Epithelial cell of proximal tubule (primary cell): ENCODE data around the gene EARS2. TPM values are rescaled to one million over a fixed set of nuclear protein-coding genes. Genes with fewer than 3 reads are reported as not detected.
"Not testable (repeated sequence)": the region's sequence is repeated elsewhere in the genome, so short reads cannot be mapped to it uniquely, and the experiment has no call there.

Source experiments
- DNase-seq: peaks from one replicate; pipeline ENCODE4 v3.0.0-alpha.2; 2011; ENCODE audit warnings: low read depth
- H3K4me3 ChIP-seq: 2 replicates; pipeline ENCODE4 v1.5.1; 2011; ENCODE audit warnings: low read depth, mild to moderate bottlenecking, low read length
- total RNA-seq: library from RNA; depleted of rRNA; stranded (reverse); fragments of >200 nt; gene quantifications from 2 replicates; pipeline ENCODE4 v1.2.3, GENCODE V29; 2015
- TF ChIP-seq, protein P1 (sequence below): conservative IDR thresholded peaks from 2 replicates; pipeline ENCODE4 v1.5.1; 2012; ENCODE audit warnings: low read depth, mild to moderate bottlenecking, low read length

The EARS2 gene
- total RNA-seq, 1 donor from 2014 or later: 39.7 TPM

DNA sequence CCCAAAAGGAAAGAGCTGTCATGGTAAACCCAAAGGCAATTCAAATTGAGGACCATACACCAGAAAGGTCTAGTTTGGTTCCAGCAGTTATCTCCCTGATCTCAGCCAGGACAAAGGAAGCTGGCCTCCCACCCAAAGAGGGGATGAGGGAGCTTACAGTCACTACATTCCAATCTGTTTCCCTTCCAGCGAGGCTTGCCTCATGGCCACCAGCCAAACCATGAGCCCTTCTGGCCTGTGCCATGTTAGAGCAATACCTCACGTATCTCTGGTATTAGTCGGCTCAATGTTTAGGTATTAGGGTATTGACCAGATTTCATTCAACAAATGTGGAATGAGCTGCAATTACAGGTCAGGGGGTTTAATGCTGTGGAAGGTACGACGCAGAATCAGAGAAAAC lies 30.6 kb upstream of the EARS2 start:
- TF ChIP-seq, protein P1, sequence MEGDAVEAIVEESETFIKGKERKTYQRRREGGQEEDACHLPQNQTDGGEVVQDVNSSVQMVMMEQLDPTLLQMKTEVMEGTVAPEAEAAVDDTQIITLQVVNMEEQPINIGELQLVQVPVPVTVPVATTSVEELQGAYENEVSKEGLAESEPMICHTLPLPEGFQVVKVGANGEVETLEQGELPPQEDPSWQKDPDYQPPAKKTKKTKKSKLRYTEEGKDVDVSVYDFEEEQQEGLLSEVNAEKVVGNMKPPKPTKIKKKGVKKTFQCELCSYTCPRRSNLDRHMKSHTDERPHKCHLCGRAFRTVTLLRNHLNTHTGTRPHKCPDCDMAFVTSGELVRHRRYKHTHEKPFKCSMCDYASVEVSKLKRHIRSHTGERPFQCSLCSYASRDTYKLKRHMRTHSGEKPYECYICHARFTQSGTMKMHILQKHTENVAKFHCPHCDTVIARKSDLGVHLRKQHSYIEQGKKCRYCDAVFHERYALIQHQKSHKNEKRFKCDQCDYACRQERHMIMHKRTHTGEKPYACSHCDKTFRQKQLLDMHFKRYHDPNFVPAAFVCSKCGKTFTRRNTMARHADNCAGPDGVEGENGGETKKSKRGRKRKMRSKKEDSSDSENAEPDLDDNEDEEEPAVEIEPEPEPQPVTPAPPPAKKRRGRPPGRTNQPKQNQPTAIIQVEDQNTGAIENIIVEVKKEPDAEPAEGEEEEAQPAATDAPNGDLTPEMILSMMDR: no peak
- no peak overlapping the region for H3K4me3 ChIP-seq
- no peak for DNase-seq

DNA sequence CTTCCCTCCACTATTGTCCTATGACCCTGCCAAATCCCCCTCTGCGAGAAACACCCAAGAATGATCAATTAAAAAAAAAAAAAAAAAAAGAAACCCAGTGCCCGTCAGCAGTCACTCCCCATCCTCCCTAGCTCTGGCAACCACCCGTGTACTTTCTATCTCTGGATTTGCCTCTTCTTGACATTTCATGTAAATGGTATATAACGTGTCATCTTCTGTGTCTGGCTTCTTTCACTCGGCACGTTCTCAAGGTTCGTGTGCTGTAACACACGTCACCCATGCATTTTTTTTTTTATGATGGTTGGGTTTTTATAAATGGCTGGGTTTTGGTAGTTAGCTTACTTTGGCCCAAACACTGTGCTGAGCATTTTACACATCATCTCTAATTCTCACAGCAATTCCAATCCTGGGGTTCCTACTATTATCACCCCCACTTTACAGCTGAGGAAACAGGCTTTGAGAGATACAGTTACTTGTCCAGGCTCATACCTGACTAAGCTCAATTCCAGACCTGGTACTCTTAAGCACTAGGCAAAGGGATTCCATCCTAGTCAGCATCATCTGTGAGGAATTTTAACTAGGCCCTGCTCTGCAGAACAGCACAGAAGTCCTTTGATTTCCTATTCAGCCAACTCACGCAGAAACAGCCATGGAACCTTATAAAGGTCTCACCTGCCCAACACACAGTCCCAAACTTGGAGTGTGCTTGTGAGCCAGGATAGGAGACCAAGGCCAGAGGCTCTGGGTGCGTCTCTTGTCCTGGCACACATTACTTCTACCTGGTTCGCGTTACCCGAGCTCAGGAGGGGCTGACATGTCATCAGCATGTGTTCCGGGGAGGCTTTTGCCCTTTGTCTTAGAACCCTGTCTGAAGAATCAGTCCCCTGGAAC lies 27.3 kb upstream of the EARS2 start:
- TF ChIP-seq, protein P1: no peak
- H3K4me3 ChIP-seq: no peak overlapping the region
- DNase-seq: no peak

DNA sequence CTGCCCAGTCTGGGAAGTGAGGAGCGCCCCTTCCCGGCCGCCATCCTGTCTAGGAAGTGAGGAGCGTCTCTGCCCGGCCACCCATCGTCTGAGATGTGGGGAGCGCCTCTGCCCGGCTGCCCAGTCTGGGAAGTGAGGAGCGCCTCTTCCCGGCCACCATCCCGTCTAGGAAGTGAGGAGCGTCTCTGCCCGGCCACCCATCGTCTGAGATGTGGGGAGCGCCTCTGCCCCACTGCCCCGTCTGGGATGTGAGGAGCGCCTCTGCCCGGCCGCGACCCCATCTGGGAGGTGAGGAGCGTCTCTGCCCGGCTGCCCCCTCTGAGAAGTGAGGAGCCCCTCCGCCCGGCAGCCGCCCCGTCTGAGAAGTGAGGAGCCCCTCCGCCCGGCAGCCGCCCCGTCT lies 26.1 kb upstream of the EARS2 start:
- H3K4me3 ChIP-seq, DNase-seq: not testable (repeated sequence)

DNA sequence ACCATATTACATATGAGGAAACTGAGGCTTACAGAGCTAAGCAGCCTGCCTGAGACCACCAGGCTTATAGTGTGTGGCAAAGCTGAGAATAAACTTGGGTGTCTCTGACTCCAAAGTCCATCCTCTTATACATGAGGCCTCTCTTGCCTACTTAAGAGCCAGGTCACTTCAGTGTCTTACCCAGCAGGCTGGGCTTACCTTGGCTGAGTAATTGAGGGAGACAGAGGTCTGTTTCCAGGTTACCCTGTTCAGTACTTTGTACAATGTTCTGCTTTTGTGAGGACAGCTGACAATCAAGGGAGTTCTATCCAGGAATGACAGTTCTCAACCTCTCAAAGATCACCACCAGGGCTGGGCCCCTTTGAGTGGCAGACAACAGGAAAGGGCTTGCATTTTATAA lies 24.6 kb upstream of the EARS2 start:
- DNase-seq: no peak
- no peak overlapping the region for H3K4me3 ChIP-seq
- TF ChIP-seq, protein P1: no peak

DNA sequence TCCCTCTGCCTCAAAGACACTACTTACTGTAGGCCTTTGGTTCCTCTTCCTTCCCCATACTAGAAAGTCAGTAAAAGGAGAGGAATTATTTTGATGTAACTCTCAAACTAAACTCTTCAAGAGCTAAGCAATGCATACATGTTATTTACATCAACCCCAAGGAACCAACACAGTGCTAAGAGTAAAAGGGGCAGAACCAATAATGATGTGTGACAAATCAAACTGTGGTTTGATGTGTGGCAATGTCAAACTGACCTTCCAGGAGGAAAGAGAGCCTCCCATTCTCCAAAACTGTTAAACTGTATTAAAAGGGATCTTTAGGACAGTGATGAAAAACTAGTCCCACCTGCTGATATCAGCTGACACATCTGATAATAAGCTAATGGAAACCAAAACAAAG lies 23.2 kb upstream of the EARS2 start:
- TF ChIP-seq, protein P1: no peak
- no peak for DNase-seq

DNA sequence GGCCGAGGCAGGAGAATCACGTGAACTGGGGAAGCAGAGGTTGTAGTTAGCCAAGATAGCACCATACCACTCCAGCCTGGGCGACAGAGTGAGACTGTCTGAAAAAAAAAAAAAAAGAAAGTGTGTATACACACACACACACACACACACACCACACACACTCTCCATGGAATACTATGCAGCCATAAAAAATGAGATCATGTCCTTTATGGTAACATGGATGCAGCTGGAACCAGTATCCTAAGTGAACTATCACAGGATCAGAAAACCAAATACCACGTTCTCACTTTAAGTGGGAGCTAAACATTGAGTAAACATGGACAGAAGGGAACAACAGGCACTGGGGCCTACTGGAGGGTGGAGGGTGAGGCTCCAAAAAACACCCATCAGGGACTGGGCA lies 22.2 kb upstream of the EARS2 start:
- DNase-seq: no peak
- no peak overlapping the region for H3K4me3 ChIP-seq
- TF ChIP-seq, protein P1: no peak

More for the DNA sequence above, 23.2 kb upstream of the EARS2 start:
- no peak overlapping the region for H3K4me3 ChIP-seq

DNA sequence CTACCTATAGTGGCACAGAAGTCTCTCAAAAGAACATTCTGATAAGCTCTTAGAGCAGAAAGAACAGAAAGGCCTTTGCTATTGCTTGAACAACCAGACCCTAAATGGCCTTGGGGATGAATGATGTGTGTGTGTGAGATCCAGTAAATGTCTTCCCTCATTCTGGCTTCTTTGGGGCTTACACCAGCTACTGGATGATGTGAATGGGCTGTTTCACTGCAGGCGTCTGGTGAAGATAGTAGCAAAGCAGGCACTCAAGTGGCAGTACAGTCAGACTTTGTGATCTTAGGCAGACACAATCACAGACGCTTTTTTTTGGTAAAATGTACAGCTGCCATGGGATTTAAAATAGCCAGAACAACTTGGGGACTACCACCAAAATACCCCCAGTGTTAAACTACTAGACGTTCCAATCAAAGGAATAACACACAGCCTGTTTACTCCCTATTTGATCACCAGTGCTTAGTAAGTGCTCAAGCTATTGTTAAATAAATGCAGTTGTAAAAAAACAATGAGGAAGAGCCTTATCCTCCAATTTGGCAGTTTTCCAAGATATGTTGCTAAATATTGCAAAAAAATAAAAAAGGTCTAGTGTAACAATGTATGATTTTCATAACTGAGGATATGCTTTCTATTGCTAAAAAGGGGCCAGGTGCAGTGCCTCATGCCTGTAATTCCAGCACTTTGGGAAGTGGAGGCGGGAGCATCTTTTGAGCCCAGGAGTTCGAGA lies 21.1 kb upstream of the EARS2 start:
- no peak overlapping the region for H3K4me3 ChIP-seq
- no peak for DNase-seq
- TF ChIP-seq, protein P1: no peak
